IMR-90 (cell line): ENCODE measurements around the gene CXADR. TPM values are rescaled to one million over a fixed set of nuclear protein-coding genes. Genes with fewer than 3 reads are reported as not detected.
A peak's percentile ranks its signal among the peaks of the same experiment; 100 is the strongest.

Experiments
- ATAC-seq: fragments of 200-7000 bp; cut with Tn5 transposase; 2 replicates; pipeline ENCODE4 v1.9.1; 2020; ENCODE audit warnings: low read depth, mild to moderate bottlenecking, moderate library complexity
- BruUV-seq: library from RNA; stranded (reverse); fragments of 400-500 nt; replicated peaks from 2 replicates; lab custom pipeline; 2021; lab: Mats Ljungman, UMichigan
- CTCF ChIA-PET: fragments of 300-600 bp; formaldehyde crosslinking; extraction: SDS; loops from one replicate; lab custom pipeline; 2021; ENCODE audit warnings: antibody characterized with exemption; lab: Yijun Ruan, JAX
- POLR2A ChIA-PET: fragments of 300-600 bp; sonication (Branson Sonifier 250); formaldehyde crosslinking; loops from one replicate; lab custom pipeline; 2022; ENCODE audit warnings: antibody characterized with exemption; ENCODE audit not compliant: unreplicated experiment; lab: Charles Lee
- DNase-seq: peaks from one replicate; pipeline ENCODE4 v3.0.0; 2013
- H2AFZ ChIP-seq: replicated peaks from 2 replicates; pipeline ENCODE3; 2013; ENCODE audit warnings: low read length, mild to moderate bottlenecking; ENCODE audit not compliant: poor library complexity
- H2AK5ac ChIP-seq: 2 replicates; pipeline ENCODE4 v1.6.1; 2013; ENCODE audit warnings: low read depth, low read length, inconsistent platforms
- H2AK9ac ChIP-seq: replicated peaks from 2 replicates; pipeline ENCODE3; 2013; ENCODE audit warnings: mild to moderate bottlenecking, low read depth, low read length, moderate library complexity; ENCODE audit not compliant: poor library complexity
- H2BK120ac ChIP-seq: 2 replicates; pipeline ENCODE4 v1.6.1; 2013; ENCODE audit warnings: low read depth, low read length, inconsistent platforms
- H2BK15ac ChIP-seq: 3 replicates; pipeline ENCODE4 v1.6.1; 2013; ENCODE audit warnings: low read depth, low read length, inconsistent platforms
- H2BK20ac ChIP-seq: 2 replicates; pipeline ENCODE4 v1.6.1; 2013; ENCODE audit warnings: low read depth, mild to moderate bottlenecking, inconsistent platforms, low read length, moderate library complexity
- H2BK5ac ChIP-seq: 2 replicates; pipeline ENCODE4 v1.6.1; 2013; ENCODE audit warnings: mild to moderate bottlenecking, low read depth, low read length, inconsistent platforms; ENCODE audit not compliant: poor library complexity, severe bottlenecking
- H3K14ac ChIP-seq: replicated peaks from 2 replicates; pipeline ENCODE4 v1.6.1; 2013; ENCODE audit warnings: low read depth, low read length, inconsistent platforms
- H3K18ac ChIP-seq: 2 replicates; pipeline ENCODE4 v1.6.1; 2013; ENCODE audit warnings: low read depth, low read length, control low read depth
- H3K23ac ChIP-seq: 2 replicates; pipeline ENCODE4 v1.6.1; 2013; ENCODE audit warnings: low read depth, low read length, inconsistent platforms
- H3K27ac ChIP-seq: 2 replicates; pipeline ENCODE4 v1.5.1; 2013; ENCODE audit warnings: mild to moderate bottlenecking, control low read depth, low read length; ENCODE audit not compliant: insufficient read depth
- H3K27me3 ChIP-seq: 2 replicates; pipeline ENCODE4 v1.6.1; 2013; ENCODE audit warnings: low read length; ENCODE audit not compliant: control insufficient read depth, insufficient read depth
- H3K36me3 ChIP-seq: 2 replicates; pipeline ENCODE4 v1.6.1; 2013; ENCODE audit warnings: low read length, mixed read lengths; ENCODE audit not compliant: control insufficient read depth, insufficient read depth
- H3K4ac ChIP-seq: 2 replicates; pipeline ENCODE4 v1.6.1; 2013; ENCODE audit warnings: low read depth, low read length, inconsistent platforms
- H3K4me1 ChIP-seq: 2 replicates; pipeline ENCODE4 v1.6.1; 2013; ENCODE audit warnings: low read length, mixed read lengths; ENCODE audit not compliant: control insufficient read depth, insufficient read depth
- H3K4me2 ChIP-seq: 2 replicates; pipeline ENCODE4 v1.6.1; 2013; ENCODE audit warnings: low read depth, mild to moderate bottlenecking, control low read depth, low read length, moderate library complexity
- H3K4me3 ChIP-seq: 2 replicates; pipeline ENCODE4 v1.5.1; 2013; ENCODE audit warnings: low read depth, mild to moderate bottlenecking, control low read depth, low read length, moderate library complexity; ENCODE audit not compliant: insufficient read depth
- H3K56ac ChIP-seq: 2 replicates; pipeline ENCODE4 v1.6.1; 2013; ENCODE audit warnings: low read length, inconsistent platforms; ENCODE audit not compliant: insufficient read depth; ENCODE audit errors: extremely low read depth
- H3K79me1 ChIP-seq, 2 experiments: 2 replicates each; pipeline ENCODE4 v1.6.1; 2013; ENCODE audit warnings: low read length in 2 of 2, inconsistent platforms in 1 of 2, low read depth in 1 of 2
- H3K9ac ChIP-seq: 2 replicates; pipeline ENCODE4 v1.6.1; 2013; ENCODE audit warnings: low read depth, low read length, control low read depth
- H3K9me1 ChIP-seq: 2 replicates; pipeline ENCODE4 v1.6.1; 2013; ENCODE audit warnings: low read length, inconsistent platforms; ENCODE audit not compliant: insufficient read depth
- H3K9me3 ChIP-seq: 2 replicates; pipeline ENCODE4 v1.6.1; 2013; ENCODE audit warnings: low read length; ENCODE audit not compliant: control insufficient read depth, insufficient read depth
- H4K20me1 ChIP-seq: 2 replicates; pipeline ENCODE4 v1.6.1; 2013; ENCODE audit warnings: low read length, inconsistent platforms; ENCODE audit not compliant: insufficient read depth
- H4K5ac ChIP-seq: 2 replicates; pipeline ENCODE4 v1.6.1; 2013; ENCODE audit warnings: mild to moderate bottlenecking, low read depth, low read length, control low read depth
- H4K8ac ChIP-seq, 2 experiments: 2 replicates each; pipeline ENCODE4 v1.6.1; 2013; ENCODE audit warnings: low read depth in 2 of 2, low read length in 2 of 2, control low read depth in 1 of 2, inconsistent platforms in 1 of 2
- H4K91ac ChIP-seq: 2 replicates; pipeline ENCODE4 v1.6.1; 2013; ENCODE audit warnings: low read depth, low read length, inconsistent platforms; ENCODE audit not compliant: insufficient read depth
- BHLHE40 ChIP-seq: fragments of 150-350 bp; IDR thresholded peaks from 2 replicates; pipeline ENCODE4 v1.6.1; 2016; ENCODE audit warnings: mild to moderate bottlenecking, low read depth, low read length
- CEBPB ChIP-seq: IDR thresholded peaks from 2 replicates; pipeline ENCODE4 v1.6.1; 2012; ENCODE audit warnings: low read depth, low read length, improper control_type of control experiment
- CHD1 ChIP-seq: IDR thresholded peaks from 2 replicates; pipeline ENCODE4 v1.6.1; 2012; ENCODE audit warnings: low read depth, low read length, improper control_type of control experiment
- CTCF ChIP-seq: conservative IDR thresholded peaks from 2 replicates; pipeline ENCODE4 v1.5.1; 2012; ENCODE audit warnings: mild to moderate bottlenecking, low read depth, low read length, improper control_type of control experiment
- ELK1 ChIP-seq: fragments of 150-350 bp; IDR thresholded peaks from 2 replicates; pipeline ENCODE4 v1.6.1; 2016; ENCODE audit warnings: low read depth, mild to moderate bottlenecking, low read length, moderate library complexity, borderline replicate concordance
- FOS ChIP-seq: fragments of 150-350 bp; IDR thresholded peaks from 2 replicates; pipeline ENCODE4 v1.6.1; 2016; ENCODE audit warnings: low read depth, low read length
- MAFK ChIP-seq: IDR thresholded peaks from 2 replicates; pipeline ENCODE4 v1.6.1; 2012; ENCODE audit warnings: low read depth, low read length, improper control_type of control experiment
- MAZ ChIP-seq: IDR thresholded peaks from 2 replicates; pipeline ENCODE4 v1.6.1; 2012; ENCODE audit warnings: low read depth, mild to moderate bottlenecking, low read length, improper control_type of control experiment, moderate library complexity, borderline replicate concordance
- MXI1 ChIP-seq: IDR thresholded peaks from 2 replicates; pipeline ENCODE4 v1.6.1; 2012; ENCODE audit warnings: low read depth, mild to moderate bottlenecking, low read length, moderate library complexity, borderline replicate concordance
- NFE2L2 ChIP-seq: fragments of 150-350 bp; IDR thresholded peaks from 2 replicates; pipeline ENCODE4 v1.6.1; 2016; ENCODE audit warnings: low read depth, mild to moderate bottlenecking, low read length
- POLR2A ChIP-seq: IDR thresholded peaks from 2 replicates; pipeline ENCODE4 v1.6.1; 2012; ENCODE audit warnings: mild to moderate bottlenecking, low read depth, low read length
- RAD21 ChIP-seq: IDR thresholded peaks from 2 replicates; pipeline ENCODE4 v1.6.1; 2012; ENCODE audit warnings: low read length, improper control_type of control experiment
- RCOR1 ChIP-seq: IDR thresholded peaks from 2 replicates; pipeline ENCODE4 v1.6.1; 2012; ENCODE audit warnings: mild to moderate bottlenecking, low read length, improper control_type of control experiment; ENCODE audit not compliant: insufficient replicate concordance
- RFX5 ChIP-seq: IDR thresholded peaks from 2 replicates; pipeline ENCODE4 v1.8.0; 2012; ENCODE audit warnings: low read depth, mild to moderate bottlenecking, low read length, moderate library complexity
- SMC3 ChIP-seq: fragments of 150-350 bp; IDR thresholded peaks from 2 replicates; pipeline ENCODE4 v1.6.1; 2016; ENCODE audit warnings: low read depth, mild to moderate bottlenecking, antibody characterized with exemption, low read length, moderate library complexity
- USF2 ChIP-seq: fragments of 150-350 bp; IDR thresholded peaks from 2 replicates; pipeline ENCODE4 v1.6.1; 2017; ENCODE audit warnings: mild to moderate bottlenecking, antibody characterized with exemption, low read length, low read depth
- WGBS, 2 experiments: methylation state at CpG; one replicate each; pipeline versions ENCODE4 v1.1.5 to v1.1.7; 2013; ENCODE audit warnings: missing lambda C conversion rate in 2 of 2; ENCODE audit not compliant: insufficient read length in 1 of 2; ENCODE audit errors: extremely low coverage in 2 of 2; 5-methylcytosine and 5-hydroxymethylcytosine counted together
- dilution Hi-C: fragments of 300-500 bp; cut with HindIII; formaldehyde crosslinking; loops from one replicate; pipeline ENCODE4 v1.14.3; 2018; ENCODE audit warnings: low sequenced_read_pairs; ENCODE audit not compliant: unreplicated experiment
- in situ Hi-C: fragments of 300-500 bp; cut with MboI; formaldehyde crosslinking; loops from 3 replicates; pipeline ENCODE4 v1.14.3; 2019; ENCODE audit warnings: low sequenced_read_pairs, inconsistent platforms, mixed read lengths
- intact Hi-C: fragments of 100-400 bp; cut with micrococcal nuclease; formaldehyde crosslinking; loops from 2 replicates; pipeline ENCODE4 v1.10.0; 2022
- polyA plus RNA-seq, 3 experiments: library from polyadenylated mRNA; depleted of rRNA; stranded (reverse); fragments of >200 nt; gene quantifications; 2 replicates each; pipeline ENCODE4 v1.2.3, GENCODE V29; 2012; ENCODE audit warnings: low replicate concordance in 1 of 3
- total RNA-seq: library from RNA; depleted of rRNA; stranded (reverse); fragments of >200 nt; gene quantifications from 2 replicates; pipeline ENCODE4 v1.2.3, GENCODE V29; 2012

Gene CXADR
- total and polyA plus RNA-seq, 2 of the 4 experiments (the other 2 are of a cell fraction): 0.21 to 1.1 TPM

DNA sequence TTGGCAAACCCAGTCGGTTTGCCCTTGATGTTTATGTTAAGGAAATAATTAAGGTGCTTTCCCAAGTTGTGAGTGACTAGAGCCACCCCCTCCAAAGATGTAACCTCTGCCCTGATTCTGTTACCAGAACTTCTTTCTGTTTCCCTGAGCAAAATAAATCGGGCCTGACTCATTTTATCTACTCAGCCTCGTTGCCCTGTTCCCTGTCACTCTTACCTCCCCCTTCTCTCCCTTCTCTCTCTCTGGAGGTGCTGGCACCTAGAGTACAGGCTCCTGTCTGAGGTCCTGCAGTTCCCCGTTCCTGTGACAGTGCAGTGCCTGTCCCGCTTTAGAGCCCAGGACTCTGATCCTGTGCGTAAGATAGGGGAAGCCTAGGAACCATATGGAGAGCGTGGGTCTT lies 35.4 kb downstream of the CXADR start:
- Histone ChIP-seq H3K56ac (no peak overlapping the region), H3K4me2 (no peak overlapping the region), H2BK20ac (no peak overlapping the region), H3K4me1 (peaks cover 3% of the 10 kb centered on the region; the same call in 1 of the 2 replicates), H3K27me3 (0 out of 2 replicates have a peak, but pooled peaks cover 2% of the 10 kb centered on the region), H2AK9ac (peak overlapping the region; percentile 57), H3K36me3 (no peaks in the 10 kb centered on the region), H2AK5ac (no peak overlapping the region), H4K8ac (no peak overlapping the region), H3K4ac (no peak overlapping the region; the same call in 1 of the 2 replicates), H4K91ac (no peak overlapping the region), H3K23ac (no peak overlapping the region), H3K9me1 (no peaks in the 10 kb centered on the region), H2BK5ac (no peak overlapping the region), H4K20me1 (no peaks in the 10 kb centered on the region), H3K4me3 (no peak overlapping the region), H3K14ac (peak overlapping the region; percentile 41; the same call in 1 of the 2 replicates), H3K18ac (no peak overlapping the region), H2BK120ac (no peak overlapping the region), H3K79me1 (no peaks in the 10 kb centered on the region), H3K9me3 (no peaks in the 10 kb centered on the region), H2BK15ac (no peak overlapping the region), H3K9ac (no peak overlapping the region), H4K5ac (no peak overlapping the region), H3K27ac (no peak overlapping the region), H2AFZ (peak overlapping the region; percentile 58)
- dilution Hi-C loops: no loop called here
- in situ Hi-C loops: no loop called here
- 77% methylated on average over 4 of the region's 7 CpGs; no CpG with 5 or more reads in 1 of the 2 experiments for WGBS, 2 experiments
- ChIA-PET POLR2A (no interaction called here), CTCF (interaction anchor here (0.6 kb wide), 1 partner anchor 17 kb away, joined by 4 read pairs; no protein-coding TSS in a partner anchor)
- DNase-seq: peak; percentile 39
- intact Hi-C loops: no loop called here
- TF ChIP-seq CEBPB (no peak), ELK1 (no peak), FOS (no peak), POLR2A (no peak), CHD1 (no peak), MXI1 (no peak), RCOR1 (no peak), NFE2L2 (no peak), MAZ (no peak), USF2 (no peak), RAD21 (no peak), RFX5 (no peak), BHLHE40 (no peak), CTCF (no peak), SMC3 (no peak), MAFK (no peak)
- peak; percentile 27; the same call in 1 of the 2 replicates for ATAC-seq
- BruUV-seq: no TSS peak
